GM18517 (cell line): ENCODE measurements around the gene AP5M1.
"Not testable (repeated sequence)": the region's sequence is repeated elsewhere in the genome, so short reads cannot be mapped to it uniquely, and the experiment has no call there.

Source experiments
- ATAC-seq: cut with Tn5 transposase; IDR thresholded peaks from one replicate; pipeline ENCODE4 v1.9.1; 2021; ENCODE audit warnings: mild to moderate bottlenecking, moderate library complexity; ENCODE audit not compliant: unreplicated experiment

AP5M1 gene

DNA sequence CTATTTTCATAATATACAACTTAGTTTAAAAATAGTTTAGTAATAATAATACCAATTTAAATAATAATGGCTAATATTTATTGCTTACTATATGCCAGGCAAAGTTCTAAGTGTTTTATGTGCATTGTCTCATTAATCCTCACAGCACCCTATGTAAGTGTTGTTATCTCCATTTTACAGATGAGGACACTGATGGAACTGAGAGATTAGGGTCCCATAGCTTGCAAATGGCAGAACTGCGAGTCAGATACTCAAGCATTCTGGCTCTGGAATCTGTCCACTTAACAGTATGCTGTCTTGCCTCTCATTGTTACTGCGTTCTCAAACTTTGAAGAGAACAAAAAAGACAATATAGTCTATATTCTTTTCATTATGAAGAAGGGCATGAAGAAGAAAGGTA lies 19.0 kb downstream of the AP5M1 start:
- no peak for ATAC-seq

GRCh38 chr14:57290751-57291150 lies 22.0 kb downstream of the AP5M1 start:
- no peak for ATAC-seq

DNA sequence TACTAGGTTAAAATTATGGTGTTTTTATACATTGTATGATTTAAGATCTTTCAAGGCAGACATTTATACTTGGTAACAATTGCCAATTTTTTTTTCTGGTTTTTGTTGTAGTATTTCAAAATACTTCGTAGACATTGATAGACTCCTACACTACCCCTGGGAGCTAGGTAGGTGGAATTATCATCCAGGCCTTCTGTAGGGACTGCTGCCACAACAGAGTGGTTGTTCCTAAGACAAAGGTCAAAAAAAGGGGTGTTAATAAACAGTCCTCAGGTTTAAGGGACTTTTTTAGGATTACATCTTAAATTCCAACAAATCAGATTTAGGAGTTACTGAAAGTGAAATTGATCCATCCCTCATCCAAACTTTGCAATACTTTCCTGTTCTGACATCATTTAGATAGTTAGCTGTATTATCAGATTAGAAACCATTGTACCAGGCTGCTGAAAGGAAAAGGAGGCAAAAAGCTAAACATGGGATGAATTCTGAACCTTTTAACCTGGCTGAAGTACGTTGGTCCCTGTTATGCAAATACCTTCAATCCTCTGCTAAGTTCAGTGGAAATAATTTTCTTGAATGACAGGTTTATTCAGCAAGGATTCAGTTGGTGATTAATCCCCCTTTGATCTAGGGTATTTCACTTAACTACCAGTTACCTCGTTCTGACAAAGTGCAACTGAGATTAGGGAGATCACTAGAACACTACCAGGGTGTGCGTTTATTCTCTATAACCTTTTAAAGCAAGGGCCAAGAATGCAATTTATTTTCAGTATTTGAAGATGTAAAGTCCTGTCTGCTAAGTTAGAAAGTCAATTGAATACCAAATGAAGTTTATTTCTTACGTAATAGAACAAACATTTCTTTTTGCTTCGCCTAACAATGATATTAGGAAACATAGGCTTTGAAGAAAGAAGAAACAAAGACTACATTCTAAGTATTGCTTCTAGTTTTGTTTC lies 23.2 kb downstream of the AP5M1 start:
- ATAC-seq = no peak

GRCh38 chr14:57293866-57294837 lies 25.4 kb downstream of the AP5M1 start:
- no peak for ATAC-seq

- ATAC-seq = no peak
Measured at GRCh38 chr14:57295239-57295638, 26.5 kb downstream of the AP5M1 start.

- ATAC-seq = no peak
Measured at GRCh38 chr14:57297852-57298251, 29.1 kb downstream of the AP5M1 start.

GRCh38 chr14:57299511-57299910 lies 30.7 kb downstream of the AP5M1 start:
- no peak for ATAC-seq

DNA sequence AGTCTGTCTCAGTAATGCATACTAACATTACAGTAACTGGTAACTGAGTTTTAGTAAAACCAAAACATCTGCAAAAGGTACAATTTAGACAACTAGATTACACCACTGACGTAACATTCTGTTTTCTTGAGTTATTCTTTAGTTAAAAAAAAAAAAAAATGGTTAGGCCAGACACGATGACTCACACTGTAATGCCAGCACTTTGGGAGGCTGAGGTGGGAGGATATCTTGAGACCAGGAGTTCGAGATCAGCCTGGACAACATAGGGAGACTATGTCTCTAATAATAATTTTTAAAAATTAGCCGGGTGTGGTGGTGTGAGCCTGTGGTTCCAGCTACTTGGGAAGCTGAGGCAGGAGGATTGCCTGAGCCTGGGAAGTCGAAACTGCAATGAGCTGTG lies 34.1 kb downstream of the AP5M1 start:
- no peak for ATAC-seq

DNA sequence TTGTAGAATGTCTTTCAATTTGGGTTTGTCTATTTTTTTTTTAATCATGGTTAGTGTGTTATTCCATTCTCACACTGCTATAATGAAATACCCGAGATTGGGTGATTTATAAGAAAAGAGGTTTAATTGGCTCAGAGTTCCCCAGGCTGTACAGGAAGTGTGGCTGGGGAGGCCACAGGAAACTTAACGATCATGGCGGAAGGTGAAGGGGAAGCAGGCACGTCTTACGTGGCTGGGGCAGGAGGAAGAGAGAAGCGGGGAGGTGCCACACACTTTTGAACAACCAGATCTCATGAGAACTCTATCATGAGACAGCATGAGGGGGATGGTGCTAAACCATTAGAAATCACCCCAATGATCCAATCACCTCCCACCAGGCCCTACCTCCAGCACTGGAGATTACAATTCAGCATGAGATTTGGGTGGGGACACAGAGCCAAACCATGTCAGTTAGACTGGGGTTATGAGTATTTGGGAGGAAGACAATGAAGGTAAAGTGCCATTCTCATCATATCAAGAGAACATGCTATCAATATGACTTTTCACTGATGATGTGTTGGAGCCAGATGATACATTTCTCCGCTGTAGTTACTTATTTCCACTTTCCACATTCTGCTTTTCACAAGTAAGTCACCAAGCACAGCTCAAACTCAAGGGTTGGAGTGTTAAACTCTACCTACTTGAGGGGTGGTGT lies 45.8 kb downstream of the AP5M1 start:
- no peak for ATAC-seq

DNA sequence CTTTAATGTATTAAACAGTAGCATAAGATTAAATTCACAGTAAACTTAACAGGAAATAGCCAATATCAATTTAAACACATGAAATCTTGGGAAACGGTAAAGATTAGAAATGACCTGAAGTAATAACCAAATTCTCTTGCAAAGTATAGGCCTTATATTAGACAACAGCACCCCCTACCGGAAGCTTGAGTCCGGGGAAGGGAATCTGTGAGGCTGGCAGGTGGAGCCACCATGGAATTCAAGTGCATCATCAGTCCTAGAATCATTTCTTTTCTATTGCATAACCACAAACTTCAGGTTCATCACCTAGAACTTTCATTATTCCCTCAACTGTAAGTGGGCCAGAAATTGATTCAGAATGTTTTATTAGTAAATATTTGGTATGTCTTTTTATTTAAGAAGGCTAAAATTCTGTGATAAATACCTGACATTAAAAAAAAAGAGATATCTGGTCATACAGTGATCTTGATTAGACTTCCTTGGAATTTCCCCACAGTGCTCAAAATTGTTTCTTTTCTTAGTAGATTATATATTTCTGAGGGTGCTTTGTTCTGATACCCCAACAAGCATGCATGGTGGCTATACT lies 48.6 kb downstream of the AP5M1 start:
- ATAC-seq = no peak

DNA sequence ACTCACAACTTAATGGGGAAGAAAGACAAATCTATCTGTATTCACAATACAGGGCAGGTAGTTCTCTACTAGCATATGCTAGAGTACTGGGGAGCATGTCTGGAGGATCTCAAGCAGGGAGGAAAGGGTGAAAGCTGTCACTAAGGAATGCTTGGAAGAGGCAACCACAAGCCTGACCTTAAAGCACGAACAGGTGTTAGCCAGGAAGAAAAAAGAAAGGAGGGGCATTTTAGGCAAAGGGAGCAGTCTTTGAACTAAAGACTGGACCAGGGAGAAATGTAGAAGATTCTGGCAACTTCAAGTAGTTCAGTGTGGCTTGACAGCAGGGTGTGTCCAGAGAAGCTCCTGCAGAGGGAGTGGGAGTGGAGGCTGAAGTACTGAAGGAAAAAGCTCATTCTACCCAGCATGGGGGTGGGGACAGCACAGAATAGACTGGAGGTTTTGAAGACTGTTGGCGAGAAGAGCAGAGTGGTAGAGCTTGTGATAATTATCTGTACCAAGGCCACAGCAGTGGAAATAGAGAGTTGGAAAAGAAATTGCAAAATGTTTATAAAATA lies 50.9 kb downstream of the AP5M1 start:
- ATAC-seq = no peak

- ATAC-seq = no peak
Measured at GRCh38 chr14:57323721-57324120, 55.0 kb downstream of the AP5M1 start.

DNA sequence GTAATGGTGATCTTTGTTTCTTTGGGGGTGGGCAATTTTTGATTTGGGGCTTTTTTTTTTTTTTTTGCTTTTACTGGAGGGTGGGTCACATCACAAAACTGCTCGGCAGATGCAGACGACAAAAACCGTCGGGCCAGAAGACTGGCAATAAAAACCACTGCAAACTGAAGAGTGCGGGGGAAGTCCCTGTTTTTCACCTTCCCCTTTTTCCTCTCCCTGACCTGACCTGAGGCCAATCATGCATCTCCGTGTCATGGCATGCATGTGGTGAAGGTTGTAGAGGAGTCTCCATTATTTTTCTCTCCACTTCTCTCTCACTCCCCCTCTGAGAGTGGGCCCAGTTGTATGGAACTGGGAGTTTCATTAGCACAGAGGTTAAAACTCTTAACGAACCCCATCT lies 57.5 kb downstream of the AP5M1 start:
- no peak for ATAC-seq

GRCh38 chr14:57329833-57330232 lies 61.1 kb downstream of the AP5M1 start:
- no peak for ATAC-seq

GRCh38 chr14:57332475-57332874 lies 63.7 kb downstream of the AP5M1 start:
- ATAC-seq = not testable (repeated sequence)

- not testable (repeated sequence) for ATAC-seq
Measured at GRCh38 chr14:57333726-57334125, 65.0 kb downstream of the AP5M1 start.

GRCh38 chr14:57343545-57344297 lies 75.0 kb downstream of the AP5M1 start:
- not testable (repeated sequence) for ATAC-seq

GRCh38 chr14:57345106-57345505 lies 76.3 kb downstream of the AP5M1 start:
- ATAC-seq = no peak

DNA sequence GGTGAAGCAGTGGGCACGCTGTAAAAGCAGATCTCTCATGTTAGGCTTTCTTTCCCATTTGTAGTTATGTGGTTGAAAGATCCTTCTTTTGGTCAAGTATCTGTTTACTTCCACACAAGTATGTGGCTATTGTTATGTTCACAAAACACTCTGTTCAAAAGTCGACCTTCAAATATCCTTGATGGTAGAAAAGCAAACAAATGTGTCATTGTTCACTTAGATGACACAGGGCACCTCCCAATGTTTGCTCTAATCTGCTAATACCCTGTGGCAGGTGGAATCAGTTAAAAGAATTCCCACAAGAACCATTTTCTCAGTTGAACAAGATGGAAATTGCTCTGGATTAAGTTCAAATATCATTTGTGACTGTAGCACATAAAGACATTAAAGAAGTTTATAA lies 78.0 kb downstream of the AP5M1 start:
- no peak for ATAC-seq
